LoVo (cell line): ENCODE measurements around the gene DHX16.
A peak's percentile ranks its signal among the peaks of the same experiment; 100 is the strongest.
"Not testable (repeated sequence)": the region's sequence is repeated elsewhere in the genome, so short reads cannot be mapped to it uniquely, and the experiment has no call there.

Source experiments
- DNase-seq: peaks from one replicate; pipeline ENCODE4 v3.0.0-alpha.2; 2016; ENCODE audit warnings: low spot score

DHX16 gene

GRCh38 chr6:30672445-30673253 lies at the start of gene DHX16:
Gene DHX16, minus strand, starts transcription at chr6:30673006. Its CDS starts 165 bp downstream, at chr6:30672841.
- DNase-seq = peak; percentile 98

- DNase-seq = not testable (repeated sequence)
Measured at GRCh38 chr6:30722025-30722279, 49.1 kb upstream of the DHX16 start.

GRCh38 chr6:30721198-30722024 lies 48.6 kb upstream of the DHX16 start:
- peak; percentile 95 for DNase-seq

- peak; percentile 42 for DNase-seq
Measured at GRCh38 chr6:30720738-30721197, 48.0 kb upstream of the DHX16 start.

GRCh38 chr6:30719791-30720737 lies 47.3 kb upstream of the DHX16 start, which contains the start of gene TUBB:
Gene TUBB, plus strand, starts transcription at chr6:30720352. Its CDS starts 155 bp downstream, at chr6:30720507.
- peak; percentile 97 for DNase-seq

GRCh38 chr6:30719356-30719755 lies 46.5 kb upstream of the DHX16 start:
- no peak for DNase-seq

GRCh38 chr6:30717845-30718720 lies 45.3 kb upstream of the DHX16 start:
- DNase-seq = not testable (repeated sequence)

GRCh38 chr6:30717129-30717844 lies 44.5 kb upstream of the DHX16 start, which contains the start of gene MDC1:
Gene MDC1, minus strand, starts transcription at chr6:30717281. Its CDS starts 2,106 bp downstream, at chr6:30715175.
- DNase-seq = peak; percentile 99

- no peak for DNase-seq
Measured at GRCh38 chr6:30716879-30717128, 44.0 kb upstream of the DHX16 start.

- DNase-seq = no peak
Measured at GRCh38 chr6:30714263-30714662, 41.5 kb upstream of the DHX16 start.

GRCh38 chr6:30712441-30712945 lies 39.7 kb upstream of the DHX16 start:
- DNase-seq = no peak

GRCh38 chr6:30711758-30712380 lies 39.1 kb upstream of the DHX16 start:
- no peak for DNase-seq

GRCh38 chr6:30709101-30709868 lies 36.5 kb upstream of the DHX16 start:
- no peak for DNase-seq

GRCh38 chr6:30707281-30707850 lies 34.6 kb upstream of the DHX16 start:
- DNase-seq = no peak

- no peak for DNase-seq
Measured at GRCh38 chr6:30705620-30706019, 32.8 kb upstream of the DHX16 start.

- no peak for DNase-seq
Measured at GRCh38 chr6:30703821-30704220, 31.0 kb upstream of the DHX16 start.

GRCh38 chr6:30703011-30703410 lies 30.2 kb upstream of the DHX16 start:
- DNase-seq = no peak

GRCh38 chr6:30700340-30700739 lies 27.5 kb upstream of the DHX16 start:
- no peak for DNase-seq

GRCh38 chr6:30696432-30696831 lies 23.6 kb upstream of the DHX16 start:
- DNase-seq = no peak
